Measurements from ENCODE around the gene SPTBN5. TPM values are rescaled to one million over a fixed set of nuclear protein-coding genes. Genes with fewer than 3 reads are reported as not detected.

SPTBN5 gene
- total RNA-seq, 1 experiment from 2014 or later: 0.96 TPM

DNA sequence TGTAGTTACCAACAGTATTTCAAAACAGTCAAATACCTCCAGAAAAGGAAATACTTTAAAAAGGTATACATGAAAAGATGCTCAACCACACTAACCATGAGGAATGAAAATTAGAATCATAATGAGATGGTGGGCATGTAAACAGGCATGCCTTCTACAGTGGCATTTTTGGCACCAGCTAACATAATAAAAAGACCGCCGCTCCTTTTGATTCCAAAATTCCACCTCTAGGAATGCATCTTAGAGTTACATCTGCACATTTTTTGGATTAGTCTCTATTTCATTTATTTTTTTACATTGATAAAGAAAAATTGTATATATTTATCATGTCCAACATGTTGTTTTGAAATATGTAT is 37.0 kb upstream of the SPTBN5 start (continued):
- no peak for TF ChIP-seq SRF (IDR thresholded peaks at IDR 0.05; ENCODE audit: low read depth)
- no peak for TF ChIP-seq SP1 (IDR thresholded peaks at IDR 0.05; ENCODE audit: low read depth)
- TF ChIP-seq POLR2AphosphoS5 (IDR thresholded peaks at IDR 0.05; ENCODE audit: low read depth, low read length): no peak
- TF ChIP-seq, protein P1, sequence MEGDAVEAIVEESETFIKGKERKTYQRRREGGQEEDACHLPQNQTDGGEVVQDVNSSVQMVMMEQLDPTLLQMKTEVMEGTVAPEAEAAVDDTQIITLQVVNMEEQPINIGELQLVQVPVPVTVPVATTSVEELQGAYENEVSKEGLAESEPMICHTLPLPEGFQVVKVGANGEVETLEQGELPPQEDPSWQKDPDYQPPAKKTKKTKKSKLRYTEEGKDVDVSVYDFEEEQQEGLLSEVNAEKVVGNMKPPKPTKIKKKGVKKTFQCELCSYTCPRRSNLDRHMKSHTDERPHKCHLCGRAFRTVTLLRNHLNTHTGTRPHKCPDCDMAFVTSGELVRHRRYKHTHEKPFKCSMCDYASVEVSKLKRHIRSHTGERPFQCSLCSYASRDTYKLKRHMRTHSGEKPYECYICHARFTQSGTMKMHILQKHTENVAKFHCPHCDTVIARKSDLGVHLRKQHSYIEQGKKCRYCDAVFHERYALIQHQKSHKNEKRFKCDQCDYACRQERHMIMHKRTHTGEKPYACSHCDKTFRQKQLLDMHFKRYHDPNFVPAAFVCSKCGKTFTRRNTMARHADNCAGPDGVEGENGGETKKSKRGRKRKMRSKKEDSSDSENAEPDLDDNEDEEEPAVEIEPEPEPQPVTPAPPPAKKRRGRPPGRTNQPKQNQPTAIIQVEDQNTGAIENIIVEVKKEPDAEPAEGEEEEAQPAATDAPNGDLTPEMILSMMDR (IDR thresholded peaks at IDR 0.05 in 2 of 3, conservative IDR thresholded peaks at IDR 0.05 in 1 of 3; ENCODE audit: borderline replicate concordance in 1 of 3, insufficient read depth in 1 of 3, low read depth in 2 of 3, low read length in 2 of 3): no peak
- no peak for TF ChIP-seq FOSL1 (IDR thresholded peaks at IDR 0.05; ENCODE audit: low read depth)
- no peak for TF ChIP-seq ZFX (IDR thresholded peaks at IDR 0.05)

GRCh38 chr15:41930221-41930866 is 36.5 kb upstream of the SPTBN5 start:
- DNase-seq (ENCODE audit: low read depth, low spot score) (peak; percentile 31), ATAC-seq (peak; percentile 9; the same call in 1 of the 2 replicates)
- Histone ChIP-seq H3K79me2 (ENCODE audit: insufficient read depth, low read length) (peaks cover 50% of the 10 kb centered on the region; the same call in 1 of the 2 replicates), H3K4me1 (ENCODE audit: control insufficient read depth in 1 of 2, insufficient read depth in 2 of 2, low read length in 2 of 2) (peaks cover 38 to 62% of the 10 kb centered on the region in 2 experiments), H3K4me2 (ENCODE audit: low read length) (peak overlapping the region; percentile 39; the same call in 1 of the 2 replicates), H3K9ac (ENCODE audit: low read length) (no peak overlapping the region), H3K36me3 (ENCODE audit: control insufficient read depth in 1 of 2, insufficient read depth in 2 of 2, low read length in 2 of 2) (0 out of 4 replicates have a peak, but pooled peaks cover 0 to 2% of the 10 kb centered on the region in 2 experiments), H3K27me3 (ENCODE audit: insufficient read depth, low read length) (no peaks in the 10 kb centered on the region), H3K9me2 (ENCODE audit: insufficient read depth) (no peaks in the 10 kb centered on the region), H3K4me3 (replicated peaks in 1 of 2; ENCODE audit: low read depth in 1 of 2, low read length in 2 of 2) (no peak overlapping the region), H3K27ac (ENCODE audit: low read depth, low read length) (no peak overlapping the region), H2AFZ (ENCODE audit: low read depth, low read length, poor library complexity, severe bottlenecking) (no peak overlapping the region), H4K20me1 (ENCODE audit: insufficient read depth) (no peaks in the 10 kb centered on the region), H3K9me3 (ENCODE audit: control insufficient read depth in 1 of 2, insufficient read depth in 1 of 2, low read depth in 1 of 2, low read length in 2 of 2) (no peaks in the 10 kb centered on the region)
- POLR2A ChIA-PET: no interaction called here
- intact Hi-C loops (cut with micrococcal nuclease): no loop called here
- TF ChIP-seq CEBPB (IDR thresholded peaks at IDR 0.05; ENCODE audit: low read depth): peak; percentile 45; the same call in 1 of the 2 replicates
- peak; percentile 31 for TF ChIP-seq RAD21 (IDR thresholded peaks at IDR 0.05; ENCODE audit: low read depth)
- TF ChIP-seq, protein P2, sequence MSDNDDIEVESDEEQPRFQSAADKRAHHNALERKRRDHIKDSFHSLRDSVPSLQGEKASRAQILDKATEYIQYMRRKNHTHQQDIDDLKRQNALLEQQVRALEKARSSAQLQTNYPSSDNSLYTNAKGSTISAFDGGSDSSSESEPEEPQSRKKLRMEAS (IDR thresholded peaks at IDR 0.05): no peak
- no peak for TF ChIP-seq FOSL1 (IDR thresholded peaks at IDR 0.05; ENCODE audit: low read depth)
- TF ChIP-seq POLR2A (IDR thresholded peaks at IDR 0.05; ENCODE audit: borderline replicate concordance, extremely low read depth, insufficient read depth, insufficient read length): no peak
- TF ChIP-seq YY1 (IDR thresholded peaks at IDR 0.05; ENCODE audit: extremely low read depth, insufficient replicate concordance, low read depth, low read length): no peak
- CTCF ChIA-PET: no interaction called here
- RAD21 ChIA-PET (ENCODE audit: low non-redundant PET in 1 of 2, low total read pairs in 2 of 2, uncharacterized antibody in 2 of 2, unreplicated experiment in 2 of 2): no interaction called here
- no TSS peak for BruUV-seq (replicated peaks)

Data from HCT116 (cell line).